Nephron progenitor cell (in vitro differentiated cells): ENCODE results near the gene CSNK1G2.

ENCODE experiments used
- DNase-seq: peaks from one replicate; pipeline ENCODE4 v3.0.0; 2021
- H3K27ac Mint-ChIP-seq: 2 replicates; pipeline ENCODE4 v1.8.0; 2021; ENCODE audit warnings: mild to moderate bottlenecking, moderate library complexity, mixed read lengths
- H3K27me3 Mint-ChIP-seq: 2 replicates; pipeline ENCODE4 v1.8.0; 2021; ENCODE audit warnings: mild to moderate bottlenecking, low read depth, mixed read lengths; ENCODE audit not compliant: poor library complexity
- H3K36me3 Mint-ChIP-seq: 2 replicates; pipeline ENCODE4 v1.8.0; 2021; ENCODE audit warnings: low read depth, mixed read lengths
- H3K4me1 Mint-ChIP-seq: 2 replicates; pipeline ENCODE4 v1.8.0; 2021; ENCODE audit warnings: mixed read lengths
- H3K4me3 Mint-ChIP-seq: 2 replicates; pipeline ENCODE4 v1.8.0; 2021; ENCODE audit warnings: mild to moderate bottlenecking, moderate library complexity, mixed read lengths
- H3K9me3 Mint-ChIP-seq: 2 replicates; pipeline ENCODE4 v1.8.0; 2021; ENCODE audit warnings: mild to moderate bottlenecking, moderate library complexity, mixed read lengths
- TF ChIP-seq, protein P1 (sequence below): fragments of 200-600 bp; sonication (generic); IDR thresholded peaks from 2 replicates; pipeline ENCODE4 v1.5.0; 2021; ENCODE audit warnings: antibody characterized with exemption

Gene CSNK1G2

DNA sequence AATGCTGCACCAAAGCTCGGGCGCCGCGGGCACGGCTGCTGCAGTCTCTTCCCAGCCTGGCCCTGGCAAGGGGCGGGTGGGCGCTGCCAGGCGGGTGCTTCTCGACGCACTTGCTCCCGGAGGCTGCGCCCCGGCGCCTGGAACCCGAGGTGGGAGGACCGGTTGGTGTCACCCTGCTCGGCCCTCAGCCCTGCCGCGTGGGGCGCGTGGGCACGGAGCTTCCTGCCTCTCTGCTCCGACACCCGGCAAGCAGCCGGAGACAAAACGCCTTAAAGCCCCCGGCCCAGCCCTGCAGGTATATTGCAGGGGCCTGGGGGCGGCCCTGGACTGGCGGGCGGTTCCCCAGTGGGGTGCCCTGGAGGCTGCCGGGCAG is 39.8 kb downstream of the CSNK1G2 start:
- TF ChIP-seq, protein P1, sequence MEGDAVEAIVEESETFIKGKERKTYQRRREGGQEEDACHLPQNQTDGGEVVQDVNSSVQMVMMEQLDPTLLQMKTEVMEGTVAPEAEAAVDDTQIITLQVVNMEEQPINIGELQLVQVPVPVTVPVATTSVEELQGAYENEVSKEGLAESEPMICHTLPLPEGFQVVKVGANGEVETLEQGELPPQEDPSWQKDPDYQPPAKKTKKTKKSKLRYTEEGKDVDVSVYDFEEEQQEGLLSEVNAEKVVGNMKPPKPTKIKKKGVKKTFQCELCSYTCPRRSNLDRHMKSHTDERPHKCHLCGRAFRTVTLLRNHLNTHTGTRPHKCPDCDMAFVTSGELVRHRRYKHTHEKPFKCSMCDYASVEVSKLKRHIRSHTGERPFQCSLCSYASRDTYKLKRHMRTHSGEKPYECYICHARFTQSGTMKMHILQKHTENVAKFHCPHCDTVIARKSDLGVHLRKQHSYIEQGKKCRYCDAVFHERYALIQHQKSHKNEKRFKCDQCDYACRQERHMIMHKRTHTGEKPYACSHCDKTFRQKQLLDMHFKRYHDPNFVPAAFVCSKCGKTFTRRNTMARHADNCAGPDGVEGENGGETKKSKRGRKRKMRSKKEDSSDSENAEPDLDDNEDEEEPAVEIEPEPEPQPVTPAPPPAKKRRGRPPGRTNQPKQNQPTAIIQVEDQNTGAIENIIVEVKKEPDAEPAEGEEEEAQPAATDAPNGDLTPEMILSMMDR, result no peak
- H3K9me3 Mint-ChIP-seq, result no peaks in the 10 kb centered on the region
- H3K36me3 Mint-ChIP-seq, result peaks cover 40% of the 10 kb centered on the region
- no peaks in the 10 kb centered on the region for H3K4me1 Mint-ChIP-seq
- no peak overlapping the region for H3K4me3 Mint-ChIP-seq
- H3K27ac Mint-ChIP-seq, result no peak overlapping the region
- H3K27me3 Mint-ChIP-seq, result no peaks in the 10 kb centered on the region
- no peak for DNase-seq

DNA sequence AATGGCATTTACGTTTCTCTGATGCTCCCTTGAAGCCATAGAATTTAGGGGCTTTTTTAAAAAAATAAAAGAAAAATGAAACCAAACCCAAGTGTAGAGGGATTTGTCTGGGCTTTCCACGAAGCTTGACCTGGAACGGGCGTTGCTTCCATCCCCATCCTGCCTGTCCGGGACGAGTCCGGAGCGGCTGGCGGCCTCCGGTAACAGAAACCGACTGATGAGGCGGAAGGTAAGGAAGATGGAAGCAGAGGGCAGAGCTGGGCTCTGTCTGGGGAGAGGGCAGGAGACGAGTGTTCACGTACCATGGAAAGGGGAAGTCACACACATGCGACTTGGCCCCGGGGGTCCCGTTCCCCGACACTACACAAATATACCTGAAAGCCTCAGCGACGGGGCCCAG is 40.3 kb downstream of the CSNK1G2 start:
- peaks cover 35% of the 10 kb centered on the region for H3K36me3 Mint-ChIP-seq
- no peaks in the 10 kb centered on the region for H3K4me1 Mint-ChIP-seq
- H3K4me3 Mint-ChIP-seq, result no peak overlapping the region
- TF ChIP-seq, protein P1, result no peak
- H3K9me3 Mint-ChIP-seq, result no peaks in the 10 kb centered on the region
- no peaks in the 10 kb centered on the region for H3K27me3 Mint-ChIP-seq
- DNase-seq, result no peak
- H3K27ac Mint-ChIP-seq, result peak overlapping the region; percentile 97

DNA sequence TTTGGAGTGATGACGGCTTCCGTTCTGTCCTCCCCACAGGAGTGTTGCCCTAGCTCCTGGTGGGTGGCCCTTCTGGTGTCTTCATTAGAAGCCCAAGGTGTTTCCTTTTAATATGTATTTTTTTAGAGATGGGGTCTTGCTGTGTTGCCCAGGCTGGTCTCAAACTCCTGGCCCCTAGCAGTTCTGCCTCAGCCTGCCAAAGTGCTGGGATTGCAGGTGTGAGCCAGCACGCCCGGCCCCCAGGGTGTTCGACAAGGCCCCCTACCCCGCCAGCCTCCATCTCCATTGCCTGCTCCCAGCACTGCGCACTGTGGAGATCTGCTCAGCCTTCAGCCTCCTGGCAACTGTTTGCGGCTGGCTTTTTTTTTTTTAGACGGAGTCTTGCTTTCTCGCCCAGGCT is 43.4 kb downstream of the CSNK1G2 start:
- TF ChIP-seq, protein P1, result no peak
- no peak for DNase-seq
- H3K27ac Mint-ChIP-seq, result no peak overlapping the region
- H3K36me3 Mint-ChIP-seq, result peaks cover 40% of the 10 kb centered on the region
- no peak overlapping the region for H3K4me3 Mint-ChIP-seq
- H3K9me3 Mint-ChIP-seq, result no peaks in the 10 kb centered on the region
- no peaks in the 10 kb centered on the region for H3K27me3 Mint-ChIP-seq
- no peaks in the 10 kb centered on the region for H3K4me1 Mint-ChIP-seq

DNA sequence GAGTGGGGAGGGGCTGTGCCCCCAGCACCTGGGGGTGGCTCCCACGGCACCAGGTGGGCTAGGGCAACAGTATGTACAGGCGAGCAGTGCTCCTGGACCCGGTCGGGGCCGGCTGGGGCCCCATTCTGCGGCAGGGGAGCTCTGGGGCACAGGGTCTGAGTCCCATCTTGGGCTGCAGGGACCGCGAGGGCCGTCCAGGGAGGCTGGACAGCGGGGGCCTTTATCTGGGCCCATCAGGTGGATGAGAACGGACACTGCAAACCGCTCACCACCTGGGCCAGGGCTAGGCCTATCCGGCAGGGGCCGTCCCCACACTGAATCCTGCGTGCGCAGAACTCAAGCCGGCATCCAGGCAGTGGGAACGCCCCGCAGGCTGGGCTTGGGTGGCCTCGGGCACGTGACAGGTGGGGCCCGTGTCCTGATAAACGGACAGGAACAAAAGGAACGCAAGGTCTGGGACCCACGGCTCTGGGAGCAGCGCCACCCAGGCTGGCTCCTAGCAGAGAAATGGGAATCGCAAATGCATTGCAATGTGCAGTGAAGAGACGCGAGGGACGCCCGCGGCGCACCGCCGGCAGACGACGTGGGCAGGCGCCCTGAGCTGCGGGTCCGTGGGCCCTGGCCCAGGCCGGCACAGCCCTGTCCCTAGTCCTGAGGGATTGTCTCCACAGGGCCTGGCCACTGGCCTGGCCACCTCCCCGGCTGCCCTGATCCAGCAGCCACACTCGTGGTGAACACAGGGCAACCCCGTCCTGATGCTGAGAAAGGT is 44.8 kb downstream of the CSNK1G2 start:
- H3K4me1 Mint-ChIP-seq, result no peaks in the 10 kb centered on the region
- no peaks in the 10 kb centered on the region for H3K9me3 Mint-ChIP-seq
- peak overlapping the region; percentile 79 for H3K27ac Mint-ChIP-seq
- peaks cover 40% of the 10 kb centered on the region for H3K36me3 Mint-ChIP-seq
- no peaks in the 10 kb centered on the region for H3K27me3 Mint-ChIP-seq
- DNase-seq, result no peak
- TF ChIP-seq, protein P1, result no peak
- H3K4me3 Mint-ChIP-seq, result no peak overlapping the region

DNA sequence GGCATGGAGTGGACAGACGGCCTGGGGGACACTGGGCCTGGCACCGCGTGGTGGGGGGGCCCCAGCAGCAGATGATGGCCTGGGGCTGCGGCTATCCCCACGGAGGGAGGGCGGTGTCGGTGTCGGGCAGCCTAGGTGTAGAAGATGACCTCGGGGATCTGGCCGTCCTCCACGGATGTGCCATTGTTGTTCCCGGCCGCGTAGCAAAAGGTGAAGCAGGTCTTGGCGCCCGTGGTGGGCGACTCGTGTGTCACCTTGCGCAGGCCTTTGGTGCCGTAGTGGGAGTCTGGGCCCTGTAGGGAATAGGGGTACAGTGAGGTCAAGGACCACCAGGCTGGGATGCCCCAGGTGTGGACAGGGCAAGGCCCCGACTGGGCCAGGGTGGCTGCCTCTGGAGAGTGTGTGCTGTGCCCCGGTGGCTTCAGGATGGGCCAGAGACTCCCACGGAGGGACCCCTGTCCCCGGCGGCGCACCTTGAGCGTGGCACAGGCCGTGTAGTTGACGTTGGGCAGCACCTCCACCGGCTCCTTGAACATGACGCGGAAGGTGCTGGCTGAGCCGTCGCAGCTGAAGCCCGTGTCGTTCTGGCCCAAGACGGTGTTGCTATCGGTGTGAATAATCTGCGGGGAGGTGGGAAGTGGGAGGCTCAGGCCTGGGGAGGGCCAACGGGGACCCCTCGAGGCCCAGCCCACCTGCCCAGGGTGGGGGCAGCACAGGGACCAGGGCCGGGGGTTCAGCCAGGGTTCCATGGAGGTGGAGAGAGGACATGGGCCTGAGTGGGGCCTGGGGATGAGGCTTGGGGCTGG is 45.6 kb downstream of the CSNK1G2 start:
- TF ChIP-seq, protein P1, result no peak
- Mint-ChIP-seq H3K4me3 (no peak overlapping the region), H3K4me1 (no peaks in the 10 kb centered on the region), H3K27ac (peak overlapping the region; percentile 66), H3K36me3 (peaks cover 36% of the 10 kb centered on the region), H3K27me3 (no peaks in the 10 kb centered on the region), H3K9me3 (no peaks in the 10 kb centered on the region)
- DNase-seq, result no peak
